RPMI8226 (cell line): ENCODE data around the gene LRRC14B.

Experiments
- DNase-seq: peaks from one replicate; pipeline ENCODE4 v3.0.0-alpha.2; 2015

LRRC14B gene

DNA sequence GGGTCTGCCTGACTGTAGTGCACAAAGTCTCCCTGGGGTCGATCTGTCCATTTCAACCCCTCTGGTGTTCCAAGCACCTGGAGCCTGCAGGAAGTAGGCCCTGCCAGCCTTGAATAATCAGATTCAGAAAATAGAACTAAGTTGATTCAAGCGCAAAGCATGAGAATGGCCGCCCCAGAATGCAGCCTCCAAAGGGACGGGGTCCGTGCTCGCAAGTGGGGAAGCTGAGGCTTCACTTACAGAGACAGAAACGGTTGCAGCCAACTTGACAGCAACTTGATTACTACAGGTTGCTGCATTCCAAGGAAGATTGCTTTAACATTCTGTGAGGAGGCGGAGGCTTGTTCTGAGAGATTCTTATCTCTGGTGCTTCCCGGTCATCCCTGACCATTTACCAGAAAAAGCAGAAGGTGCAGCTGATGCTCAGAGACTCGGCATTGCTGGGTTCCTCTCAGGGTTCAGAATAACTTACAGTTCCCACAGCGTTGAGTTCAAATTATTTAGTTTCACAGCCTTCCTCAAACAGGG lies 14.9 kb upstream of the LRRC14B start:
- DNase-seq = no peak

DNA sequence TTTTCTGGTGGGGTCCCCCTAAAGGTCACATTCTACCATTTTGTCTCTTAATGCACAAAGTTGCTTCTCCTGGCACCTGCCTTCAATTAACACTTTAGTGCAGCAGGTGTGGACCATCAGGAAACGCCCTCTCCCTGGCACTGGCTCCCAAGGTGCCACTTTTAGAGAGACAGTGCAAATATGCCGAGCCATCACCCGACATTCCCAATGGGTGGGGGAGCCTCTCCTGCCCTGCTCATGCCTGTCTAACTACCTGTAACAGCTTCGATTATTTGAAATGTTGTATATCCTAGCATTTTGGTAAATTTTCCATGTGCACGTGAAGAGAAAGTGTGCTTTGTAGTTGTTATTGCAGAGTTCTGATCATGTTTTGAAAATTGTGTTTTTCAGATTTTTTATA lies 13.2 kb upstream of the LRRC14B start:
- no peak for DNase-seq

- DNase-seq = no peak
These were observed 11.9 kb upstream of the LRRC14B start for GRCh38 chr5:179401-179800.

GRCh38 chr5:180286-180918 lies 10.9 kb upstream of the LRRC14B start:
- no peak for DNase-seq

DNA sequence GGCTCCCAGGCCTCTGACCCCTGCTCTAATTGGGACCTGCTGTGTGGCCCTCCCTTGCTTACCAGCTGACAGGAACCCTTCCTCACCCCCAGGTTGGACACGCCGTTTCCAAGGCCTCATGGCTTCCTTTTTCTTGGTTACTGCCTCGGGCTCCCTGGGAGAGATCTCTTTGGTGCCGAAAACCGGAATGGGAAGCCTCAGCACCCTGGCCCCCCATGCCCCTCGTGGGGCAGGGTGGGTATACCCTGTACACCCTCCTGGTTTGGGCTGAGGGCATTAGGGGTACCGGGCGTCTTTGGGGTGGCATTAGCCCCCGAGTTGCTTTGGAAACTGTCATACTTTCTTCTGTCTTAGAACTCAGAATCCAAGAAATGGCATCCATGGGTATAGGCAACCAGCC lies 10.1 kb upstream of the LRRC14B start:
- DNase-seq = no peak

DNA sequence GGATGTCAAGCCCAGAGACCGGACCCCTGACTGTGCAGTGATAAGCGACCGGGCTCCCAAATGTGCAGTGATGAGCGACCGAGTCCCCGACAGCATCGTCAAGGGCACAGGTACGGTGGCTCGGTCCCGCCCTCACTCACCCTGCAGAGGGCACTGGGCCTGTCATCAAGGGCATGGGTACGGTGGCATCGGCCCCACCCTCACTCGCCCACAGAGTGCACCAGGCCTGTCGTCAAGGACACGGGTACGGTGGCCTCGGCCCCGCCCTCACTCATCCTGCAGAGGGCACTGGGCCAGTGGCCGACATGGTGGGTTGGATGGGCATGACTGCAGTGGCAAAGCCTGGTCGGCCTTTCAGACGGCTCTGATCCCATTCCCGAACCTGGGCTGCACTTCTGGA lies 9.7 kb upstream of the LRRC14B start:
- DNase-seq = no peak

DNA sequence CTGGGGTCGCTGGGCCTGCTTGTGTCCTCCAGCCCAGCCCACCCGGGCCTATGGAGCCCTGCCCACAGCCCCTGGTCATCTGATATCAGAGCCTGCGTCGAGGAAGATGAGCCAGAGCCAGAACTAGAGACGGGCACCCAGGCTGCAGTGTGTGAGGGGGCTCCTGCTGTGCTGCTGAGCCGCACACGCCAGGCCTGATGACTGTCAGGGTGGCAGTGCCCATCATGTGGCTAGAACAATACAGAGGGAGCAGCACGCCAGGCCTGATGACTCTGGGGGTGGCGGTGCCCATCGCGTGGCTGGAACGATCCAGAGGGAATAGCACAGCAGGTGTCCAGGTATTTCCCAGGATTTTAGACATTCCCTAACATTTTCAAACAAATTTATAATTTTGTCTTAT lies 9.2 kb upstream of the LRRC14B start:
- no peak for DNase-seq

DNA sequence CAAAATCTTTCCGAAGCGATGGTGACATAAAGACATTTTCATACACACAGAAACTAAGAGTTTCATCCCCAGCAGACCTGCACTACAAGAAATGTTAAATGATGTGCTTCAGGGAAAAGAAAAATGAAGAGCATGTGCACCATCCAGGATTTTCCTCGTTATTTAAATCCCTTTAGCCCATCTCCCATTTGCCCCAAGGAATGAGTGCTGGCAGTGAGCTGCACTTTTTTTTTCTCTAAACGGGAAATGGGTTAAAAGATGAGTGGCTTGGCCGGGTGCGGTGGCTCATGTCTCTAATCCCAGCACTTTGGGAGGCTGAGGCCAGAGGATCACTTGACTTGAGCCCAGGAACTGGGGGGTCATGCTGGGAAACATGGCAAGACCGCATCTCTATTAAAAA lies 6.8 kb upstream of the LRRC14B start:
- DNase-seq = no peak

- no peak for DNase-seq
These were observed 5.9 kb upstream of the LRRC14B start for GRCh38 chr5:185095-186070.

GRCh38 chr5:186091-187041 lies 4.9 kb upstream of the LRRC14B start:
- DNase-seq = no peak

DNA sequence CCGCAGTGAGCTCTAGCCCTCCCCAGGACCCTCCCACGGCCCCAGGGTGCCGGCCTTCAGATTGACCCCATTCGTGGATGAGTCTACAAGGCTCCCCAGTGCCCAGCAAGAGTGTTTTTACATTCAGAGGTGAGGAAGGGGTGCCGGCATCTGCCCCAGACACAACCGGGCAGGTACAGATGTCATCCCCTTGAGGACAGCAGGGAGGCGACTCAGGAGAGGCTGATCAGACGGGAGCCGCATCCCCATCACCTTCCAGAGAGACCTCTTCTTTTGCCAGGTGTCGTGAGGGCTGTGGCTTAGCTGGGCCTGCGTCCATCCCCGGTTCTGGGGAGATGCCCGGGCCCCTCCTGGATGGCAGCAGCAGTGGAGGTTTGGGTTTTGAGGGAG lies 4.3 kb upstream of the LRRC14B start:
- no peak for DNase-seq

DNA sequence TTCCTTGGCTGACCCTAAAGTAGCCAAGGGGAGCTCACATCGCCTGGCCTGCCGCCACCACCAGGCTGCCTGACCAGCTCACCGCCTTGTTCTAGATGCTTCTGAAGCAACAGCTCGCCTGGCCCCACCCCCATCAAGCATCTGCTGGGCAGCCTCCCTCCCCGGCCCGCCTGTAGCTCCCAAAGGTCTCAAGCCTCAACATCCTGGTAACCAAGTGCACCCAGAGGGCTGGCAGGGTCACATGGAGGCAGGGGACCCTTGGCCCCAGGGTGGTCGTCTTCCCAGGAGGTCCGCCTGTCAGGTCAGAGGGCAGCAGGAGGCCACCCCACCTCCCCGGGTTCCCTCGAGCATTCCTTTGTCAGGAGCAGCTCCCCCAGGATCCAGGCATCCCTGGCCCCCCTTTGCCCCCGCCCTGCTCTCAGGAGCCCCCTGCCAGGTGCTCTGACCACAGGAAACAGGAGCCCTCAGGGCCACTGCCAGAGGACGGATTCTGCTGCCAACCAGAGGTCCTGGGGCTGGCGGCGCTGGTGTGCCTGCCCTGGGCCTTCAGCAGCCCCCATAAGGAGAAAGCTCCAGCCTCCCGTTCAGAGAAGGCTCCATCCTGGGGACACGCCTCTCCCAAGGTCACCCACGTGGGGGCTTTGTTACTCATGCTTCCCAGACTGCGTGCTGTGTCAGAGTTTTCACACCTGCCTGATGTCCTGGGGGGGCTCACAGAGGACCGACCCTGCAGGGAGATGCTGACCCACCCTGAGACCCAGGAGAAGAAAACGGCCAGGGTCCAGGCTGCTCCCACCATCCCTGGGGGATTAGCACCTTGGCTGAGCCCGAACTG lies 3.5 kb upstream of the LRRC14B start:
- DNase-seq = no peak

DNA sequence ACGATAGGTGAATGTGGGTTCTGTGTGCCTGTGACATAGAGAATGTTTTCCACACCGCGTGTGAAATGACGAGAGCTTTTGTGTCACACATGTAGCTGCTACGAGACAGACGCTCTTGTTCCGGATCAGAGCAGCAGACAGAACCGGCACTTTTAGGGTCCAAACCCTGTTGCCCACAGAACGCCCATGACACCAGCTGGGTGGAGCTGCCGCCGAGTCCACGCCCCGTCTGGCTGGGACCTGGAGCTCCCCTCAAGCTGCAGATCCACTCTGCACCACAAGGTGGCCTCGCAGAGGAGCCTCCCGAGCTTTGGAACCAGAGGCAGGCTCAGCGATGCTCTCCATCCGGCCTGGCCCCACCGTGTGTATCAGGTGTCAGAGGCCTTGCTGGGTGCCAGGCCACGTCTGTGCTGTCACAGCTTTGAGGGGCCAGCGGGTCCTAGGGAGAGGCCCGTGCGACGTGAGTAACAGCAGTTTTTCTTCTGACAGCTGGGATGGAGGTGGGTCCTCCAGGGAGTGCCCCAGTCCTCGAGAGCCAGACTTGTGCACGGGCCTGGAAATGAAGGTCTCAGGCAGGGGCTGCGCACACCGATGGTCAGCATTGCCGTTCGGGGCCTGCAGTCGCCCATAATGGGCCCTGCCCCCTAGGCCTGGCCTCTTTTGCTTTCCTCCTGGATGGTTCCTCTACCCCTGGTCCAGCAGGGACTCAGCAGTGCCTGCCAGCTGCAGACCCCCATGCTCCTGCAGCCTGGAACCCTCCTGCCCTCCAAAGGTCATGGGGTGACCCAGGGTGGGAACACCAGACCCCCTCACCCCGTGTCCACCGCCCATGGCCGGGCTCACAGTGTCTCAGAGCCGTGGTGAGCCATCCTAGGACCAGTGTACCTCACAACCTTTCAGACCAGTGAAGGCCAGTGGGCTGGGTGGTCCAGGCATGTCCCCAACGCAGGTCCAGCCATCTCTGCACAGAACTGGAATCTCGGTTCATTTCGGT lies 2.5 kb upstream of the LRRC14B start:
- peak; percentile 97 for DNase-seq

GRCh38 chr5:189486-189885 lies 1.8 kb upstream of the LRRC14B start:
- DNase-seq = no peak

GRCh38 chr5:189976-190365 lies 1.3 kb upstream of the LRRC14B start:
- DNase-seq = no peak

DNA sequence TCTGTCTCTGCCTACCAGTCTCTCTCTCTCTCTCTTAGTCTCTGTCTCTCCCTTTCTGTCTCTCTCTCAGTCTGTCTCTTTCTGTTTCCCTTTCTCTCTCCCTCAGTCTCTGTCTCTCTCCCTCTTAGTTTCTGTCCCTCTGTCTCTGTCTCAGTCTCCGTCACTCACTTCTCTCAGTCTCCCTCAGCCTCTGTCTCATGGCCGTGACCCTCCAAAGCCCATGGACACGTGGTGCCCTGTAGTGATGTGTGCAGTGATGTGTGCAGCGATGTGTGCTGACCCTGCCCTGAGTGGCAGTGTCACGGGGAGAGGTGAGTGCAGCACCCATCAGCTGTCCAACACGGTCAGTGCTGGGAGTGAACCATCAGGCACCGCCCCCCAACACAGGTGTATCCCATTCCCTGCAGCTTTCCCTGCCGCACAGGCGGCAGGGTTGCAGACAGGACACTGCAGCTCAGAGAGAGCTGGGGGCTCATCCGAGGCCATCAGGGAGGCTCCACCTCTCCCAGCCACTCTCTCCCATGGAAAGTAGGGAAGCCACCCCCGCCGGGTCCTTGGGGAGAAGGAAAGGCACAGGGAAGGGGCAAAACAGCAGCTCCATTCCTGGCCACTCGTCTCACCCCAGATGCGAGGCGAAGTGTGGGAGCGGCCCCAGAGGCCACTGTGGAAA lies 794 bp upstream of the LRRC14B start:
- peak; percentile 56 for DNase-seq

GRCh38 chr5:191949-192690 lies 825 bp downstream of the LRRC14B start:
- no peak for DNase-seq

DNA sequence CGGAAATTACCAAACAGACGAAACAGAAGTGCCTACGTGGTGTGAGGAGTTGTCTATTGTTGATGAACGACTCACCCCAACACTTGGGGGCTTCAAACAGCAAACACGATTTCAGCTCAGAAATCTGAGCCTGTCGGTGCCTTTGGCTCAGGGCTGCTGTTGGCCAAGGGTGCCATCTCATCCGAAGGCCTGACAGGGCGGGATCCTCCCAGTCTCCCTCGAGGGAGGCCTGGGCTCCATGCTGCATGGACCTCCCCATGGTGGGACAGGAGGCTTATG lies 1.3 kb downstream of the LRRC14B start:
- no peak for DNase-seq

GRCh38 chr5:192970-193831 lies 1.9 kb downstream of the LRRC14B start:
- DNase-seq = no peak
